LNCaP clone FGC (cell line): ENCODE results near the gene CRELD2.
A peak's percentile ranks its signal among the peaks of the same experiment; 100 is the strongest.

Experiments used
- DNase-seq: peaks from one replicate; pipeline ENCODE4 v3.0.0-alpha.2; 2011; ENCODE audit warnings: low read depth
- H3K4me3 ChIP-seq: 2 replicates; pipeline ENCODE4 v1.5.1; 2011; ENCODE audit warnings: mild to moderate bottlenecking, low read depth, low read length, control low read depth
- CTCF ChIP-seq: IDR thresholded peaks from 2 replicates; pipeline ENCODE4 v1.5.1; 2012; ENCODE audit warnings: mild to moderate bottlenecking; ENCODE audit not compliant: control insufficient read depth, insufficient read depth; ENCODE audit errors: extremely low read depth

The CRELD2 gene

GRCh38 chr22:49949914-49950292 lies 31.5 kb downstream of the CRELD2 start:
- no peak overlapping the region for H3K4me3 ChIP-seq
- no peak for DNase-seq
- TF ChIP-seq CTCF: no peak

- no peak for DNase-seq
- H3K4me3 ChIP-seq: no peak overlapping the region
- TF ChIP-seq CTCF: no peak
These were observed 32.1 kb downstream of the CRELD2 start for GRCh38 chr22:49950396-49950994.

GRCh38 chr22:49951000-49951677 lies 32.7 kb downstream of the CRELD2 start:
- DNase-seq: peak; percentile 93
- H3K4me3 ChIP-seq: no peak overlapping the region
- TF ChIP-seq CTCF: no peak

DNA sequence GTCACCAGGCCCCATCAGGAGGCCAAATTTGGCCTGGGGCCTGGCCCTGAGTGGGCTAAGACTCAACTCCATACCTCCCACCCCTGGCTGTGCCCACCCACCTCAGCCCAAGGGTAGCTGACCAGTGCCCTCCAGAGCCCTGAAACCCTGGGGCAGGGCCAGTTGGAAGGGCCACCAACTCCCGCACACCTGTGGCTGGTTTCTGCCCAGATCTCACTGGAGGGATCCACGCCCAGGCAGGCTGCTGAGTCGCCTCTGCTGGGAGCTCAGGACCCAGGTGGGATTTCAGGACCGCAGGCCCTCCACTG lies 33.2 kb downstream of the CRELD2 start:
- DNase-seq: no peak
- TF ChIP-seq CTCF: no peak
- H3K4me3 ChIP-seq: no peak overlapping the region

DNA sequence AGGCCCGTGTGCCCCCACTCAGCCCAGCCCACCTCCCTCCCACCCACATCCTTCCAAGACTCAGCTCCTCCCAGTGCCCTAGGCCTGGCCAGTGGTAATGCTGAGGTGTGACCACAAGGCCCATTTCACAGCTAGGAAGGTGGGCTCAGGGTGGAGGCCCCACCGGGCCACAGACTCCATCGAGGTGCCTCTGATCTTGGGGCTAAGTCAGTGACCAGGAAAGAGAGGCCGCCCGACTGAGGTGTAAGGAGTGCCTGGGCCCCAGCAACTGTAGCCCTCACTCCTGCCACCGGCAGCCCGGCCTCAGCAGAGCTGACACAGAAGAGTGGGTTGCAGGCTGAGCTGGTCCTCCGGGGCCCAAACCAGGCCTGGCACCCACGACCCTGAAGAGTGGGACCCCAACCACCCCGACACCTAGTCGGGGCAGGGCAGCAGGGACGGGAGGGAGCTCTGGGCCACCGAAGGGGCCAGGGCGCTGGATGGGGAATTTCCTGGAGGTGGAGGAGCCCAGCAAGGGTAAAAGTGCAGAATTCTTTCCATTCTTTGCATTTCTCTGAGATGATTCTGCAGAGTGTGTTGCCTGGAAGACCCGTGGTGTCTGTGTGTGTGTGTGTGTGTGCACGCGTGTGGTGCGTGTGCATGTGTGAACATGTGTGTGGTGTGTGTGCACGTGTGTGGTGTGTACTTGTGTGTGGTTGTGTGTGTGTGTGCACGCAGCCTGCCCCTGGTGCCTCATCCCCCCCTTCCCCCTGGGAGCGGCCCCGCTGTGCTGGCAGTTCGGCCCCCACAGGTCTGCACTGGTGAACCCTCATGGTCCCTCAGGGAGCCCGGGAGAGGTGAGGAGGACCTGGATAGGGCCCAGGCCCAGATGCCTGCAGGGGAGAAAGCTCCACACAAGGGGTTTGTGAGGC lies 33.8 kb downstream of the CRELD2 start:
- DNase-seq: no peak
- TF ChIP-seq CTCF: no peak
- H3K4me3 ChIP-seq: no peak overlapping the region

DNA sequence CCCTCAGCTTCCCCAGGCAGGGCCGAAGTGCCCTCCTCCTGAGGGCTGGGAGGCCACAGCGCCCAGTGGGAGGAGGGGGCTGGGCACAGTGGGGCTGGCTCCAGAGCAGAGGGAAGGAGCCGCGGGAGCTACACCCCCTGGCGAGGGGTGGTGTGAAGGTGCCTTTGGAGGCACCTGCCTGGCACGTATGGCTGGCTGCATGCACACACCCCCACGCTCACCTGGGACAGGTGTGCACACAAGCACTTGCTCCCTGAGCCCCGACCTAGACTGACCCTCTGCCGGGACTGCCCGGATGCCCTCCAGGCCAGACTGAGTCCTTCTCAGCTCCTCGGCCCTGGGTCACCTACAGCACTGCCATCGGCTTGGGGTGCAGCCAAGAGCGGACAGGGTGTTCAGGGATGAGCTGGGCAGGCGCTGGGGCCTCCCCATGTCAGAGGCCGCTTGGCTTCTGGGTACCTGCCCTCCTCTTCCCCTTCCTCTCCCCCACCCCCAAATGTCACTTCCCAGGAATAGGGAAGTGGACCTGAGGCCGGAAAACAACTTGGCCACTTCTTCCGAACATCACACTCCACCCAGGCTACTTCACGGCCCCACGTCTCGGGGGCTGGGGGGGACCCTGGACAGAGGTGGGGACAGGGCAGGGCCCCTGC lies 34.7 kb downstream of the CRELD2 start:
- H3K4me3 ChIP-seq: no peak overlapping the region
- no peak for TF ChIP-seq CTCF
- DNase-seq: no peak
